ENCODE measurements around the gene LCLAT1.

DNA sequence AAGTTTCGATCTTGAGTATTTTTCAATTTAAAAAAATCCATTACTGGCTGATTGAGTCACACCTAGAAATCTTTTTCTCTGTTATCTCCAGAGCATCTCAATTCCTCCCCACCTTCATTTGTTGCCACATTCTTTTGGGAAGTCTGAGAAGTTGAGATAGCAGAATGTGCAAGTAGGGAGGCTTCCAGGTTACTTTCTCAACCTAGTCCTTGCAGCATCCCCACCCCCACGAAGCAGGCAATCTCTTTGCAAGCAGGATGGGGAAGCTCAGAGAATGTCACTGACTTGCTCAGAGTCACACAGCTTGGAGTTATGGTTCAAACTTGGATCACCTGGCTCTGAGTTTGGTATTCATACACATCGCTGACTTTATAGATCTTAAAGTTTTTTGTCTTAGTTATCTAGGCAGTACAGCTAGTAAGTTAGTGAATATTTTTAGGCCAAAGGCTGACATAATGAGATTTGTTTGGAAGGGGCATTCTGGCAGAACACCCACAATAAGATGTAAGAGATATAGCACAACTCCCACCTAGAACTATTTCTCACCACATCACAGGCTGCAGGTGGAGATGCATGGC is 25.9 kb upstream of the LCLAT1 start:
- TF ChIP-seq, protein P1, sequence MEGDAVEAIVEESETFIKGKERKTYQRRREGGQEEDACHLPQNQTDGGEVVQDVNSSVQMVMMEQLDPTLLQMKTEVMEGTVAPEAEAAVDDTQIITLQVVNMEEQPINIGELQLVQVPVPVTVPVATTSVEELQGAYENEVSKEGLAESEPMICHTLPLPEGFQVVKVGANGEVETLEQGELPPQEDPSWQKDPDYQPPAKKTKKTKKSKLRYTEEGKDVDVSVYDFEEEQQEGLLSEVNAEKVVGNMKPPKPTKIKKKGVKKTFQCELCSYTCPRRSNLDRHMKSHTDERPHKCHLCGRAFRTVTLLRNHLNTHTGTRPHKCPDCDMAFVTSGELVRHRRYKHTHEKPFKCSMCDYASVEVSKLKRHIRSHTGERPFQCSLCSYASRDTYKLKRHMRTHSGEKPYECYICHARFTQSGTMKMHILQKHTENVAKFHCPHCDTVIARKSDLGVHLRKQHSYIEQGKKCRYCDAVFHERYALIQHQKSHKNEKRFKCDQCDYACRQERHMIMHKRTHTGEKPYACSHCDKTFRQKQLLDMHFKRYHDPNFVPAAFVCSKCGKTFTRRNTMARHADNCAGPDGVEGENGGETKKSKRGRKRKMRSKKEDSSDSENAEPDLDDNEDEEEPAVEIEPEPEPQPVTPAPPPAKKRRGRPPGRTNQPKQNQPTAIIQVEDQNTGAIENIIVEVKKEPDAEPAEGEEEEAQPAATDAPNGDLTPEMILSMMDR (IDR thresholded peaks at IDR 0.05; ENCODE audit: low read depth, low read length): no peak
- TF ChIP-seq EZH2phosphoT487 (IDR thresholded peaks at IDR 0.05; ENCODE audit: low read depth): no peak

Data from OCI-LY3 (cell line).